Lower leg skin (tissue), 3 donors: ENCODE data around the gene PDIA6.

Experiments
- POLR2A ChIP-seq, 2 donors: fragments of 450-650 bp; IDR thresholded peaks; one replicate each; pipeline ENCODE4 v1.6.1; 2016 to 2017; ENCODE audit warnings: antibody characterized with exemption in 2 of 2, mild to moderate bottlenecking in 1 of 2, moderate library complexity in 1 of 2
- TF ChIP-seq, protein P1 (sequence below), 3 donors: fragments of 450-650 bp; IDR thresholded peaks; one replicate each; pipeline ENCODE4 v1.5.1; 2016; ENCODE audit warnings: antibody characterized with exemption in 3 of 3, mild to moderate bottlenecking in 3 of 3, moderate library complexity in 2 of 3

- TF ChIP-seq, protein P1, sequence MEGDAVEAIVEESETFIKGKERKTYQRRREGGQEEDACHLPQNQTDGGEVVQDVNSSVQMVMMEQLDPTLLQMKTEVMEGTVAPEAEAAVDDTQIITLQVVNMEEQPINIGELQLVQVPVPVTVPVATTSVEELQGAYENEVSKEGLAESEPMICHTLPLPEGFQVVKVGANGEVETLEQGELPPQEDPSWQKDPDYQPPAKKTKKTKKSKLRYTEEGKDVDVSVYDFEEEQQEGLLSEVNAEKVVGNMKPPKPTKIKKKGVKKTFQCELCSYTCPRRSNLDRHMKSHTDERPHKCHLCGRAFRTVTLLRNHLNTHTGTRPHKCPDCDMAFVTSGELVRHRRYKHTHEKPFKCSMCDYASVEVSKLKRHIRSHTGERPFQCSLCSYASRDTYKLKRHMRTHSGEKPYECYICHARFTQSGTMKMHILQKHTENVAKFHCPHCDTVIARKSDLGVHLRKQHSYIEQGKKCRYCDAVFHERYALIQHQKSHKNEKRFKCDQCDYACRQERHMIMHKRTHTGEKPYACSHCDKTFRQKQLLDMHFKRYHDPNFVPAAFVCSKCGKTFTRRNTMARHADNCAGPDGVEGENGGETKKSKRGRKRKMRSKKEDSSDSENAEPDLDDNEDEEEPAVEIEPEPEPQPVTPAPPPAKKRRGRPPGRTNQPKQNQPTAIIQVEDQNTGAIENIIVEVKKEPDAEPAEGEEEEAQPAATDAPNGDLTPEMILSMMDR (IDR thresholded peaks at IDR 0.05) = no peak
- TF ChIP-seq POLR2A (IDR thresholded peaks at IDR 0.05) = no peak
Measured at GRCh38 chr2:10795508-10796046, 17.0 kb downstream of the PDIA6 start.
